Esophagus muscularis mucosa (tissue), 4 donors: ENCODE results near the gene IPCEF1. TPM values are rescaled to one million over a fixed set of nuclear protein-coding genes. Genes with fewer than 3 reads are reported as not detected.
"Not testable (repeated sequence)": the region's sequence is repeated elsewhere in the genome, so short reads cannot be mapped to it uniquely, and the experiment has no call there.

Experiments
- DNase-seq: peaks from one replicate; pipeline ENCODE4 v3.0.0-alpha.2; 2017; ENCODE audit errors: extremely low spot score
- H3K27ac ChIP-seq, 4 donors: fragments of 200-600 bp; sonication (generic); replicated peaks in 1 of 4; 1 replicate in 3 of 4; 2 replicates in 1 of 4; pipeline ENCODE4 v1.5.1; 2016 to 2019; ENCODE audit warnings: mild to moderate bottlenecking in 1 of 4
- H3K27me3 ChIP-seq, 4 donors: fragments of 200-600 bp; sonication (generic); one replicate each; pipeline versions ENCODE4 v1.5.1 to v1.6.0; 2016 to 2019
- H3K36me3 ChIP-seq, 4 donors: fragments of 200-600 bp; sonication (generic); one replicate each; pipeline ENCODE4 v1.5.1; 2016 to 2019
- H3K4me1 ChIP-seq, 4 donors: fragments of 200-600 bp; sonication (generic); one replicate each; pipeline ENCODE4 v1.5.1; 2016 to 2019
- H3K4me3 ChIP-seq, 4 donors: fragments of 200-600 bp; sonication (generic); 1 replicate in 2 of 4; 2 replicates in 2 of 4; pipeline ENCODE4 v1.5.1; 2016 to 2019; ENCODE audit warnings: mild to moderate bottlenecking in 4 of 4, moderate library complexity in 1 of 4
- H3K9me3 ChIP-seq, 4 donors: fragments of 200-600 bp; sonication (generic); 1 replicate in 3 of 4; 2 replicates in 1 of 4; pipeline ENCODE4 v1.5.1; 2016 to 2019
- EP300 ChIP-seq: sonication (generic); formaldehyde crosslinking; IDR thresholded peaks from one replicate; pipeline ENCODE4 v1.6.1; 2017; ENCODE audit warnings: antibody characterized with exemption
- POLR2A ChIP-seq: fragments of 450-650 bp; IDR thresholded peaks from one replicate; pipeline ENCODE4 v1.6.1; 2017; ENCODE audit warnings: antibody characterized with exemption, moderate library complexity, mild to moderate bottlenecking, low read depth
- POLR2AphosphoS5 ChIP-seq, 2 donors: sonication (generic); formaldehyde crosslinking; IDR thresholded peaks; one replicate each; pipeline ENCODE4 v1.6.1; 2017; ENCODE audit warnings: antibody characterized with exemption in 2 of 2
- WGBS: methylation state at CpG from one replicate; pipeline ENCODE4 v1.1.5; 2018; 5-methylcytosine and 5-hydroxymethylcytosine counted together
- intact Hi-C: fragments of 100-400 bp; cut with DNase I; formaldehyde crosslinking; loops from one replicate; pipeline ENCODE4 v1.15.1; 2023
- total RNA-seq, 4 donors: library from RNA; depleted of rRNA; stranded (reverse); fragments of >200 nt; gene quantifications; one replicate each; pipeline versions ENCODE4 v1.1.0 to v1.2.1, GENCODE V29; 2016
- TF ChIP-seq, protein P1 (sequence below), 3 experiments: fragments of 200-600 bp in 2 of 3; fragments of 450-650 bp in 1 of 3; sonication (generic) in 2 of 3; IDR thresholded peaks; one replicate each; pipeline ENCODE4 v1.5.1; 2017 to 2019; ENCODE audit warnings: antibody characterized with exemption in 3 of 3, mild to moderate bottlenecking in 2 of 3, moderate library complexity in 1 of 3

The IPCEF1 gene
- total RNA-seq, 4 donors from 2014 or later = 0.63 to 2.7 (median 1.2) TPM

DNA sequence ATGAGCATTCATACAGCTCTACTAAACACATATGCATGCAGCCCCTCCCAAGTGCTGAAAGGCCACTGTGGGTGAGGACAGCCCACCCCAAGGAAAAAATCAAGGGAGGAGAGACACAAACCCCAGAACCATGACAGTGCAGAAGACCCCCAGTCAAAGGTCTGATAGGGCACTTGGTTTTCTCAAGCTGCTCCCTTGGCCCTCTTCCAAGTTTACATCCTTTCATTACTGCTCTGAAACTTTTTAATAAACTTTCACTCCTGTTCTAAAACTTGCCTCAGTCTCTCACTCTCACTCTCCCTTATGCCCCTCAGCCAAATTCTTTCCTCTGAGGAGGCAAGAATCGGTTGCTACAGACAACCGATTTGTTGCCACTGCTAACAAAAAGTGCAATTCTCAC, 24.9 kb downstream of the IPCEF1 start:
- WGBS = 97% methylated on average over 2 of the region's 2 CpGs
- Histone ChIP-seq H3K27me3 (no peaks in the 10 kb centered on the region), H3K4me3 (no peak overlapping the region), H3K36me3 (no peaks in the 10 kb centered on the region), H3K27ac (no peak overlapping the region), H3K4me1 (no peaks in the 10 kb centered on the region), H3K9me3 (peaks cover 0 to 4% (median 0%) of the 10 kb centered on the region in 4 donors)
- intact Hi-C loops = no loop called here
- TF ChIP-seq EP300 = no peak
- TF ChIP-seq POLR2A = no peak
- no peak for TF ChIP-seq POLR2AphosphoS5 (IDR thresholded peaks at IDR 0.05)
- TF ChIP-seq, protein P1, sequence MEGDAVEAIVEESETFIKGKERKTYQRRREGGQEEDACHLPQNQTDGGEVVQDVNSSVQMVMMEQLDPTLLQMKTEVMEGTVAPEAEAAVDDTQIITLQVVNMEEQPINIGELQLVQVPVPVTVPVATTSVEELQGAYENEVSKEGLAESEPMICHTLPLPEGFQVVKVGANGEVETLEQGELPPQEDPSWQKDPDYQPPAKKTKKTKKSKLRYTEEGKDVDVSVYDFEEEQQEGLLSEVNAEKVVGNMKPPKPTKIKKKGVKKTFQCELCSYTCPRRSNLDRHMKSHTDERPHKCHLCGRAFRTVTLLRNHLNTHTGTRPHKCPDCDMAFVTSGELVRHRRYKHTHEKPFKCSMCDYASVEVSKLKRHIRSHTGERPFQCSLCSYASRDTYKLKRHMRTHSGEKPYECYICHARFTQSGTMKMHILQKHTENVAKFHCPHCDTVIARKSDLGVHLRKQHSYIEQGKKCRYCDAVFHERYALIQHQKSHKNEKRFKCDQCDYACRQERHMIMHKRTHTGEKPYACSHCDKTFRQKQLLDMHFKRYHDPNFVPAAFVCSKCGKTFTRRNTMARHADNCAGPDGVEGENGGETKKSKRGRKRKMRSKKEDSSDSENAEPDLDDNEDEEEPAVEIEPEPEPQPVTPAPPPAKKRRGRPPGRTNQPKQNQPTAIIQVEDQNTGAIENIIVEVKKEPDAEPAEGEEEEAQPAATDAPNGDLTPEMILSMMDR (IDR thresholded peaks at IDR 0.05) = no peak
- no peak for DNase-seq

DNA sequence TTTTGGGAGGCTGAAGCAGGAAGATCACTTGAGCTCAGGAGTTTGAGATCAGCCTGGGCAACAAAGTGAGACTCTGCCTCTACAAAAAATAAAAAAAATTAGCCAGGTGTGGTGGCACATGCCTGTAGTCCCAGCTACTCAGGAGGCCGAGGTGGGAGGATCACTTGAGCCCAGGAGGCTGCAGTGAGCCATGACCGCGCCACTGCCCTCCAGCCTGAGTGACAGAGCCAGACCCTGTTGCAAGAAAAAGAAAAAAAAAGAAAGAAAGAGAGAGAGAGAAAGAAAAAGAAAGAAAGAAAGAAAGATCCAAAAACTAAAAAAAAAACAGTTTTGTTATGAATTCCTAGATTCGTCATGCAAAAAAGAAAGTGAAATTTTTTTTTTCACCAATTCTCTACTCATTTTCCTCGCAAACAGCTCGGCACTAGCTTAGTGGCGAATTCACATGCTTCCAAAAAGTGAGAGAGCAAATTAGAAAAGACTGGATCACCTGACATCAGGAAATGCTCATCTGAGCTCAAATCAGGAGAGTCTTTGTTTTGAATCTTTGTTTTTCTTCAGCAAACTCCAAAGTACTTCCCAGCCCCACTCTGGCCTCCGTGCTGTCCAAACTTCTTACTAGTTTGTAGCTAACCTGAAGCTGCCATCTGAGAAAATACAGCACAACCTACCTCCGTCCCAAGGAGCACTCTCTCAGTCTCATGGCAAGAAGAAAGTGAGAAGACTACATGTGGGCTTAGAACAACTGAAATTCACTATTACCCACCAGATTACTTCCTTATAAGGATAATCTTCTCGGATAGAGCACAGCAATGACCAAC, 27.0 kb downstream of the IPCEF1 start:
- Histone ChIP-seq H3K27me3 (no peaks in the 10 kb centered on the region), H3K36me3 (no peaks in the 10 kb centered on the region), H3K4me3 (no peak overlapping the region), H3K9me3 (peaks cover 0 to 4% (median 0%) of the 10 kb centered on the region in 4 donors), H3K27ac (no peak overlapping the region), H3K4me1 (no peaks in the 10 kb centered on the region)
- WGBS = 88% methylated on average over 10 of the region's 10 CpGs
- DNase-seq = peak; percentile 34
- intact Hi-C loops = no loop called here
- TF ChIP-seq POLR2AphosphoS5 (IDR thresholded peaks at IDR 0.05) (no peak), EP300 (no peak), POLR2A (no peak)
- TF ChIP-seq, protein P1 (IDR thresholded peaks at IDR 0.05) = no peak

DNA sequence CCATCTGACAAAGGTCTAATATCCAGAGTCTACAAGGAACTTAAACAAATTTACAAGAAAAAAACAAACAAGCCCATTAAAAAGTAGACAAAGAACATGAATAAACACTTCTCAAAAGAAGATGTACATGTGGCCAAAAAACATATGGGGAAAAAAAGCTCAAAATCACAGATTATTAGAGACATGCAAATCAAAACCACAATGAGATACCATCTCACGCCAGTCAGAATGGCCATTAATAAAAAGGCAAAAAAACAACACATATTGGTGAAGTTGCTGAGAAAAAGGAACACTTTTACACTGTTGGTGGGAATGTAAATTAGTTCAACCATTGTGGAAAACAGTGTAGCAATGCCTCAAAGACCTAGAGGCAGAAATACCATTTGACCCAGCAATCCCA, 29.3 kb downstream of the IPCEF1 start:
- H3K4me1 ChIP-seq, H3K9me3 ChIP-seq, intact Hi-C loops, H3K27ac ChIP-seq, H3K36me3 ChIP-seq, DNase-seq, H3K27me3 ChIP-seq, H3K4me3 ChIP-seq: not testable (repeated sequence)
- 96% methylated on average over 1 of the region's 1 CpG for WGBS

DNA sequence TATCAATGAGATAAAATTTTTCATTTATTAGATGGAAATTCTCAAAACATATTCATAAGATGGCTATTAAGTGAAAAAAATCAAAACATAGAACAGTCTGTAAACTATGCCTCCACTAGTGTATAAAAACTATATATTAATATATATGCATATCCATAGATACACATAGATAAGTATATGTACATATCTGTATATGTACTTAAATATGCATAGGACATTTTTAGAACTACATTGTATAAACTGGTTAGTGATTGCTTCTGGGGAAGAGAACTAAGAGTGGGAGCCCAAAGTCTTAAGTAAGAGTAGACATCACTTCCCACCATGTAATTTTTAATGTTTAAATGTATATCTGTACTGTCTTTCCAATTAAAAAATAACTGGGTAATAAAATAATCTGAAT, 31.5 kb downstream of the IPCEF1 start:
- TF ChIP-seq, protein P1 (IDR thresholded peaks at IDR 0.05) = no peak
- TF ChIP-seq POLR2A (no peak), EP300 (no peak), POLR2AphosphoS5 (IDR thresholded peaks at IDR 0.05) (no peak)
- intact Hi-C loops = no loop called here
- DNase-seq = no peak
- Histone ChIP-seq H3K4me1 (no peaks in the 10 kb centered on the region), H3K27me3 (no peaks in the 10 kb centered on the region), H3K36me3 (no peaks in the 10 kb centered on the region), H3K9me3 (no peaks in the 10 kb centered on the region), H3K27ac (no peak overlapping the region), H3K4me3 (no peak overlapping the region)

DNA sequence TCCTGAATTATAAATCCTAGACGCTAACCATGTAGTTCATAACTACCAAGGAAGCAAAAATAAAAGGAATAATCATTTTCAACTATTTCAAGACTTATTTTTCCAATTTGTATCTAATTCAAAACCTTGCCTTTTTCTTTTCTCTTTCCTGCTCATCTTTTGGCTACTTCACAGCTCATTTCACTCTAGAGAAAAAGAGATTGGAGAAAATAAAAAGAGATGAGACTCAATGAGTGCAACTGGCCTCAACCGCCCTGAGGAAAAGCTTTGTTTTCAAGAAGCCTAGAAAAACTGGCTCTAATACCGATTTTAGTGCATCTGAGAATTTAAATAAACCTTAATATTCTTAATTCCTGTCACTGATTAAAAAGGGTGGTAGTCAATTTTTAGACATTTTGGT, 36.4 kb downstream of the IPCEF1 start:
- no peaks in the 10 kb centered on the region for H3K36me3 ChIP-seq
- H3K9me3 ChIP-seq = no peaks in the 10 kb centered on the region
- intact Hi-C loops = no loop called here
- 69% methylated on average over 3 of the region's 3 CpGs for WGBS
- DNase-seq = no peak
- H3K4me1 ChIP-seq = no peaks in the 10 kb centered on the region
- TF ChIP-seq EP300 (no peak), POLR2A (no peak), POLR2AphosphoS5 (IDR thresholded peaks at IDR 0.05) (no peak)
- TF ChIP-seq, protein P1 (IDR thresholded peaks at IDR 0.05) = no peak
- no peaks in the 10 kb centered on the region for H3K27me3 ChIP-seq
- H3K27ac ChIP-seq = no peak overlapping the region
- H3K4me3 ChIP-seq = no peak overlapping the region
